Measurements from ENCODE around the gene CSMD2.

Gene CSMD2

DNA sequence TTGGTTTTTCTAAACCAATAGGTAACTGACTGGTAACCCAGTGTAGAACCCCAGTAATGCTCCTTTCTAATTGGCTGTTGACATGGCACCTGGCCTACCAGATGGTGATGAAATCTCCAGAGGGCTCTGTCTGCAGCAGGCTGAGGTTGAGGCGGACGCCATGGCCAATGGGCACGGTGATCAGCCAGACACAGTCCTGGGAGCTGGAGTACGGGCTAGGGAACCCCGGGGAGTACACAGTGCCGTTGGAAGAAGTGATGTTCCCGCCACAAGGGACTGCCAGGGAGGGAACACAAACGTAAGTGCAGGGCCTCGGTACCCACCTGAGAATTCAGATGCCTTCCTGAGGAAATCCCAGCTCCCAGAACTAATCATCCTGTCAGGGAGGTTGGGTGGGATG is 562.8 kb downstream of the CSMD2 start:
- DNase-seq (ENCODE audit: low spot score in 2 of 2) (no peak), ATAC-seq (ENCODE audit: low read depth) (no peak)
- H3K36me3 Mint-ChIP-seq = no peaks in the 10 kb centered on the region
- no peak overlapping the region for H3K4me3 Mint-ChIP-seq
- no peaks in the 10 kb centered on the region for H3K4me1 Mint-ChIP-seq
- no peaks in the 10 kb centered on the region for H3K9me3 Mint-ChIP-seq
- no peak overlapping the region for H3K27ac Mint-ChIP-seq
- peaks cover 11% of the 10 kb centered on the region for H3K27me3 Mint-ChIP-seq

DNA sequence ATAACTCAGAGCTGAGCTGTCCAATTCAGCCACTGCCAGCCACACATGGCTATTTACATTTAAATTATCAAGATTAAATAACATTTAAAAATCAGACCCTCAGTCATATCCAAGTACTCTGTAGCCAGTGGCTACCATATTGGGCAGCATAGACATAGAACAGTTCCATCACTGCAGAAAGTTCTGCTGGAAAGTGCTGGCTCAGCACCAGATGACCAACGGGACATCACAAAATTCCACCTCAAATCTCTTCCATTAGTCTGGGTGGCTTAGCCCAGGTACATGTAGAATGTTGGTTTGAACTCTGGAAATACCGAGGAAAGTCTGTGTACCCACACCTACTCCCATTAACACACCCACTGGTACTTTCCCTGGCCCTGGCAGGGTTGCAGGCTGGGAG is 563.3 kb downstream of the CSMD2 start:
- no peaks in the 10 kb centered on the region for H3K4me1 Mint-ChIP-seq
- H3K27ac Mint-ChIP-seq = no peak overlapping the region
- no peaks in the 10 kb centered on the region for H3K36me3 Mint-ChIP-seq
- DNase-seq (ENCODE audit: low spot score in 2 of 2) (no peak), ATAC-seq (ENCODE audit: low read depth) (no peak)
- H3K9me3 Mint-ChIP-seq = no peaks in the 10 kb centered on the region
- no peak overlapping the region for H3K4me3 Mint-ChIP-seq
- peaks cover 13% of the 10 kb centered on the region for H3K27me3 Mint-ChIP-seq

DNA sequence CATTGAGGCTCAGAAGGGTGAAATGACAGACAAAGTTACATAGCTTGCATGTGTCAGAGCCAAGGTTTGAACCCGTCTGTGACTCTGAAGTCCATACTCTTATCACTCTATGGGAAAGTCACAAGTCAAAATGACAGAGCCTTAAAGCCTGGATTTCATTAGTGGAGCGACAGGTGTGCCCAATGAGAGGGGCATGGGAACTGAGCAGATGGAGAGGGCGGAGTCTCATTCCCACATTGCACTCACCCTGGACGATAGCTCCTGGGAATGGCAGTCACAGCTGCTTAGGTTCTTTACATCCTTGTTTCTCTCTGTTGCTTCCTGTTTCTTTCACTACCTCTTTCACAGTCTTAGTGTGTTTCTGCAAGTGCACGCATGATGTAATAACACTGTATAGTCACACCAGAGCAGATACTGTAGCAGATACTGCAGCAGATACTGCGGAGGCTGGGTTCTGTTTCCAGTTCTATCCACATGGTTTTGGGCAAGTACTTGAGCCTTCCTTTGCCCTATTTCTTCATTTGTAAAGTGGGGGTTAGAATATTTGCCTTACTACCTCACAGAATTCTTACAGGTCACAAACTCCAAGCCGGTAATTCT is 565.4 kb downstream of the CSMD2 start:
- no peak overlapping the region for H3K4me3 Mint-ChIP-seq
- DNase-seq (ENCODE audit: low spot score in 2 of 2) (no peak), ATAC-seq (ENCODE audit: low read depth) (no peak)
- H3K9me3 Mint-ChIP-seq = no peaks in the 10 kb centered on the region
- H3K36me3 Mint-ChIP-seq = no peaks in the 10 kb centered on the region
- no peaks in the 10 kb centered on the region for H3K4me1 Mint-ChIP-seq
- H3K27me3 Mint-ChIP-seq = peaks cover 19% of the 10 kb centered on the region
- no peak overlapping the region for H3K27ac Mint-ChIP-seq

DNA sequence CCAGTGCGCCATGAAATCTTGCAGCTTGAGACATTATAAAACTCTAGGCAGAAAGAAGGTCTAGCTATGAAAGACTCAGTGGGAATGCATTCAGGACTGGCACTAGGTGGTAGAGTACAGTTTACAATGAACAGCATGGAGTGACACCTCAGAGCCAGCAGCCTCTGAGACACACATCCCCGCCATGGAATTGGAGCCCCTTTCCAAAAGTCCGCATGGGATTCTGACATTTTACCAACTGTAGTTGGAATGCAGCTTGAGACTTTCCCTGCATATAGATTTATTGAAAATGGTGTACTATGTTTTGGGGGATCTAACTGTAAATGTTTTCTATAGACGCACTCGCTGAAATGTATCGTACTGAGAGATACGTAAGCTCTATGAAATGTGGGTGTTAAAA is 576.3 kb downstream of the CSMD2 start:
- DNase-seq (ENCODE audit: low spot score in 2 of 2) (no peak), ATAC-seq (ENCODE audit: low read depth) (no peak)
- H3K27me3 Mint-ChIP-seq = peaks cover 2% of the 10 kb centered on the region
- H3K4me3 Mint-ChIP-seq = no peak overlapping the region
- H3K4me1 Mint-ChIP-seq = no peaks in the 10 kb centered on the region
- H3K36me3 Mint-ChIP-seq = no peaks in the 10 kb centered on the region
- no peak overlapping the region for H3K27ac Mint-ChIP-seq
- no peaks in the 10 kb centered on the region for H3K9me3 Mint-ChIP-seq

DNA sequence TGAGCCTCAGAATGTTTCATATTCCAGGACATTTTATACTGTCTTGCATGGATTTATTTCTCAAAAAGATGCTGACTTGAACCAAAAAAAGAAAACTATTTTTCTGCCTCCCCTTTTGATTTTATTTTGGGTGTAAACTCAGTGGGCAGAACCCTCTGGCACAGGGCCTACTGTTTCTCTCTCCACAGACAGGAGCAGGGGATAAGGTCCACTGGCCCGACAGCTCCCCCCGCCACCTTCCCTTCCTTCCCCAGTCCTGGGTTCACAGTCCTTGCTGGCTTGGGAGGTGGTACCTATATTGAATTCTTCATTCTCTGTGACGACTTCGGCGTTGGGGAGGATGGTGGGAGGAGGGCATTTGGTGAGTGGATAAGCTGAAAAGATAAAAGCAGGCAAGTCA is 578.2 kb downstream of the CSMD2 start:
- DNase-seq (ENCODE audit: low spot score in 2 of 2) (no peak), ATAC-seq (ENCODE audit: low read depth) (no peak)
- Mint-ChIP-seq H3K4me3 (no peak overlapping the region), H3K36me3 (no peaks in the 10 kb centered on the region), H3K9me3 (no peaks in the 10 kb centered on the region), H3K27me3 (peaks cover 2% of the 10 kb centered on the region), H3K27ac (no peak overlapping the region), H3K4me1 (no peaks in the 10 kb centered on the region)

DNA sequence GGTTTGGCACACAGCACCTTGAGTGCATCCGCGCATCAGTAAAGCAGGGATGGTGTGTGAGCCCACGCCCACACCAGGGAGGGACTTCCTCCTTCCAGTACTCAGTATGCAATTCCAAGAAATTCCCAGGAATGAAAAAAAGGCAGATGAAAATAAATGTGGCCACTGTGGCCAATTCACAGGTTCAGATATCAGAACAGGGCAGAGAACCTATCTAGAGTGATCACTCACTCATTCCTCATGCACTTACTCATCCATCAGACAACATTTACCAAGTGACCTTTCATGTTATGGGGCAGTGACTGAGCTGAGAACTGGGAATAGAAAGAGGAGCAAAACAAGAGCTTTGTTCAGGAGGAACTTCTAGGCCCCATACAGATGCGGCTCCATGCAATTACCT is 578.9 kb downstream of the CSMD2 start:
- no peaks in the 10 kb centered on the region for H3K9me3 Mint-ChIP-seq
- no peak overlapping the region for H3K27ac Mint-ChIP-seq
- H3K4me3 Mint-ChIP-seq = no peak overlapping the region
- peaks cover 2% of the 10 kb centered on the region for H3K27me3 Mint-ChIP-seq
- no peaks in the 10 kb centered on the region for H3K4me1 Mint-ChIP-seq
- no peaks in the 10 kb centered on the region for H3K36me3 Mint-ChIP-seq
- DNase-seq (ENCODE audit: low spot score in 2 of 2) = no peak
- ATAC-seq (ENCODE audit: low read depth) = no peak

DNA sequence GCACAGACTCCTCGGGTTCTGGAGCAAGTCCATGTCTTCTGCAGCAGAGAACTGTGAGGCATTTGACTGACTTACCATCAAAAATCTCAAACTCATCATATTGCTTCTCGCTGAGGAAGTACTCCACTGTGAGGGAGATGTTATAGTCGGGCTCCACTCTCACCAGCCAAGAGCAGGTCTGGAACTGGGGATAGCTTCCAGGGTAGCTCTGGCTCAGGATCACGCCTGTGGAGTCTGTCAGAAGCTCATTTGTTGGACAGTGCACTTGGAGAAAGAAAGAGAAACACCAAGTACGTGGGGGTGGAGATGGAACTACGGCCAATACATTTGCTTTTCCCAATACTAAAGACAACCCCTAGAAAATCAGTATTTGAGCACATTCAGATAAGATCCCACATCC is 581.5 kb downstream of the CSMD2 start:
- Mint-ChIP-seq H3K36me3 (no peaks in the 10 kb centered on the region), H3K4me3 (no peak overlapping the region), H3K9me3 (no peaks in the 10 kb centered on the region), H3K27ac (no peak overlapping the region), H3K4me1 (no peaks in the 10 kb centered on the region), H3K27me3 (peaks cover 5% of the 10 kb centered on the region)
- ATAC-seq (ENCODE audit: low read depth) = no peak
- no peak for DNase-seq (ENCODE audit: low spot score in 2 of 2)

DNA sequence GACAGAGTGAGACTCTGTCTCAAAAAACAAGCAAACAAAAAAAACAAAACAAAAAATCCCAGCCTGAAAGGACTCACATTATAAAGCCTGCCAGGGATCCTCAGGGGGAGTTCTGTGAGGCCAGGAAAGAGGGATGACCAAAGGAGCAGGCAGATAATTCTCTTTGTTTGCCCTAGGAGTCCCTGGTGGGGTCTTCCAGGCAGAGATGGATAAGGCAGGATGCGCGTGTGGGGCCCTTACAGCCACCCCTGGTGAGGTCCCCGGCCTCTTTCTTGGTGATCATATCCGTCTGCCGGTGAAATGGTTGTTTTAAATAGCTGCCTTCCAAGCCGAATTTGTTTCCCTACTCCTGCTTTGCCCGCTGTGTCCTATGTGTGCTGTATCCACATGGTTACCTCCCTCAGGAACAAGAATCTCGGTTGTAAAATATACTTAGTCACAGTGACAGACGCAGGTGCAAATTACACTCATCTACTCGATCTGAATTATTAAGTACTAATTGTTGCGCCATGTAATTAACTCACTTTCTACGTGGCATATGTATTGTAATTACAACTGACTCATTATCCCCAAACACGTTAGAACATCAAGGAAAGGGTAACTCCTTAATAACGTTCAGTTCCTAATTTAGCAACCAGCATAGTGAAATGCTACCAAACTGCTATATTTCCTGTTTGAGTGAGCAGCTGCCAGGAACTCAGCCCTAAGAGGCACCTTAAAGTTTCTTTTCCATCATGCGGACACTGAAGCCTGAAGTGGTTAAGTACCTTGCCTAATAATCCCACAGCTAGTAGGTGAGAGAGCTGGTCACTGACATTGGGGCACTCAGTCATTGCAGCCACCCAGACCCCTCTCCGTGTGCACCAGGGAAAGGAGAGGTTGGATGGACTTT is 586.2 kb downstream of the CSMD2 start:
- H3K9me3 Mint-ChIP-seq = no peaks in the 10 kb centered on the region
- H3K4me3 Mint-ChIP-seq = no peak overlapping the region

DNA sequence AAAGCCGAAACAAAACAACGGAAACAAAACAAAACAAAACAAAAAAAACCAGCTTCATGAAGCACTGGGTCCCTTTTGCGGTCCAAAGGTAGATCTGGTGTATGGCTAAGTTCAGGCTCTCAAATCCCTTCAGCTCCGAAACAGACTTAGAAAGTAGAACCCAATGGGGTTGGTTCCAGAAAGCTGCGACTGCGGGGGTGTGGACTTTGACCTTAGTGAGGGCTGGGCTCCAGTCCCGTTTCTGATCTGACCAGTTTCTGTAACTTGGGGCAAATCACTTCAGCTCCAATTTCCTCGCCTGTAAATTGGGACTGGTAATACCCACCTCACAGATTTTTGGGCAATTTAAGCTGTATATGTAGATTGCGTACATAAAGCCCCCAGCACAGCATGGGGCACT is 587.4 kb downstream of the CSMD2 start:
- no peaks in the 10 kb centered on the region for H3K4me1 Mint-ChIP-seq

More for the DNA sequence above, 586.2 kb downstream of the CSMD2 start:
- Mint-ChIP-seq H3K27me3 (peaks cover 17% of the 10 kb centered on the region), H3K27ac (no peak overlapping the region), H3K4me1 (no peaks in the 10 kb centered on the region), H3K36me3 (no peaks in the 10 kb centered on the region)
- ATAC-seq (ENCODE audit: low read depth) (no peak), DNase-seq (ENCODE audit: low spot score in 2 of 2) (no peak)

DNA sequence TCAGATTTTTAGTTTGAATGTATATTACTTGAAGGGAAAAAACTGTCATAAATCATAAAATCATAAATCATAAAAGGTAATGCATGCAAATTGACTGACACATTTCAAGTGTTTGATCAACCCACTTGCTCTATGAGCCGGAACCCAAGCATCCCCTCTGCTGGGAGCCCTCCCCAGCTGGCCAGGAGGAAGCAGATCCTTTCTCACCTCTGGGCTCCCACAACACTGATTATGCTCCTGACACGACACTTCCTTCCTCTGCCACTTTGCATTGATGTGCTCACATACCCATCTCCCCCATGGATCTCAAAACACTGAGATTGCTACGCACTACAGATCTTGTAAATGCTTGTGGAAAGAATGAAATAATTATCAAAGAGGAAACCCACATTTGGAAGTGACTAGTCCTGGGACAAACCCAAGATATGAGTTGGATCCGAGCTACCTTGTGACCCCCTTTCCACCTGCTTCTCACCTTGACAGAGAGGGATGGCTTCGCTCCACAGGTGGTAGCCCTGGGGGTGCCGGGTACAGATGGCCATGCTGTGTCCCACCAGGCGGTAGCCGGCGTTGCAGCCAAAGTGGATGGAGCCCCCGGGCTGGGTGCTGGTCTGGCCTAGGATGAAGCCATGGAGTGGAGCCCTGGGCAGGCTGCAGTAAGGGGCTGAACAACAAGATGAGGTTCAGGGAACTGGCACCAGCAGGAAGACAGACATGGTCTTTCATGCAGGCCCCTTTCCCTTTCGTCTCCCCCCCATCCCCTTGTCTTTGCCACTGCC is 588.0 kb downstream of the CSMD2 start:
- no peak overlapping the region for H3K27ac Mint-ChIP-seq
- no peak overlapping the region for H3K4me3 Mint-ChIP-seq
- no peak for DNase-seq (ENCODE audit: low spot score in 2 of 2)
- no peak for ATAC-seq (ENCODE audit: low read depth)
- H3K27me3 Mint-ChIP-seq = peaks cover 20% of the 10 kb centered on the region
- no peaks in the 10 kb centered on the region for H3K9me3 Mint-ChIP-seq
- no peaks in the 10 kb centered on the region for H3K4me1 Mint-ChIP-seq
- no peaks in the 10 kb centered on the region for H3K36me3 Mint-ChIP-seq

More for the DNA sequence above, 587.4 kb downstream of the CSMD2 start:
- H3K4me3 Mint-ChIP-seq = no peak overlapping the region
- H3K27me3 Mint-ChIP-seq = peaks cover 17% of the 10 kb centered on the region
- no peaks in the 10 kb centered on the region for H3K36me3 Mint-ChIP-seq
- DNase-seq (ENCODE audit: low spot score in 2 of 2) = no peak
- H3K27ac Mint-ChIP-seq = no peak overlapping the region
- no peak for ATAC-seq (ENCODE audit: low read depth)
- H3K9me3 Mint-ChIP-seq = no peaks in the 10 kb centered on the region

DNA sequence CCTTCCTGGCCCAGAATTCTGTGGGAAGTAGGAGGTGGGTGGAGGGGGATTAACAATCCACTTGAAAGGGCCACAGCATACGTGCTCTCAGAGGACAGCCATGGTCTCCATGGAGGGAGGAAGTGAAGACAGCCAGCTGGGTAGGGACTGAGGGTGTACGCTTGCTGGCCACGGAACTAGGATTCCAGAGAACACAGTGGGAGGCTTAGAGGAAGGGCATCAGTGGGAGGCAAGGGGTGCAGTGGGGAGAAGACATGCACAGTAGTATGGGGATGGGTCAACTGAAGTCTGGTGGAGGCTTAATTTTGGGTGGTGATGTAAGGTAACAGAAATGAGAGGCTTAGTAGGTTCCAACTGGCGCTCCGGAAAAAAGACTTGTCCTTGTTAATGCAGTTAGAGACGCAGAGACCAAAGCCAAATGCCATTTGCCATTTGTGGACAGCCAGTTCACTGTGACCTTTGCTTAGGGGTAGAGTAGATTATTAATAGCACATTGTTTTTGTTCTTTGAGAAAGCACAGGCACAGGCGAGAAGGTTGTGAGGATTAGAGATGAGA is 589.6 kb downstream of the CSMD2 start:
- H3K4me3 Mint-ChIP-seq = no peak overlapping the region
- peaks cover 21% of the 10 kb centered on the region for H3K27me3 Mint-ChIP-seq
- H3K9me3 Mint-ChIP-seq = no peaks in the 10 kb centered on the region
- H3K27ac Mint-ChIP-seq = no peak overlapping the region
- H3K36me3 Mint-ChIP-seq = no peaks in the 10 kb centered on the region
- H3K4me1 Mint-ChIP-seq = no peaks in the 10 kb centered on the region
- DNase-seq (ENCODE audit: low spot score in 2 of 2) (no peak), ATAC-seq (ENCODE audit: low read depth) (no peak)

DNA sequence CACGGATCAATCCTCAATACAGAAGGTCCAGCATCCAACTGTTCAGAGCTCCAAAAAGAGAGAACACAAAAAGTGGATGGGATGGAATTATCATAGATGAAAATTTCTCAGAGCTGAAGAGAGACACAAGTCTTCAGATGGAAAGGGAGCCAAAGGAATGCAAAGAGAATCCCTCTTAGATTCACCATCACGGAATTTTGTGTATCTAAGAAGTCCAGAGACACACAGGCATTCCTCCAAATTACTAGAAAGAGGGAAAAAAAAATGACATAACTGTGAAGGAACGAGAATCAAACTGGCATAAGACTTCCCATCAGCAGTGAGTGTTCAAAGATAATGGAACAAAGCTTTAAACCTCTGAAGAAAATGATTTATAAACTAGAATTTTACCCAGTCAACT is 591.4 kb downstream of the CSMD2 start:
- no peak for DNase-seq (ENCODE audit: low spot score in 2 of 2)
- peaks cover 18% of the 10 kb centered on the region for H3K27me3 Mint-ChIP-seq
- no peak overlapping the region for H3K4me3 Mint-ChIP-seq

DNA sequence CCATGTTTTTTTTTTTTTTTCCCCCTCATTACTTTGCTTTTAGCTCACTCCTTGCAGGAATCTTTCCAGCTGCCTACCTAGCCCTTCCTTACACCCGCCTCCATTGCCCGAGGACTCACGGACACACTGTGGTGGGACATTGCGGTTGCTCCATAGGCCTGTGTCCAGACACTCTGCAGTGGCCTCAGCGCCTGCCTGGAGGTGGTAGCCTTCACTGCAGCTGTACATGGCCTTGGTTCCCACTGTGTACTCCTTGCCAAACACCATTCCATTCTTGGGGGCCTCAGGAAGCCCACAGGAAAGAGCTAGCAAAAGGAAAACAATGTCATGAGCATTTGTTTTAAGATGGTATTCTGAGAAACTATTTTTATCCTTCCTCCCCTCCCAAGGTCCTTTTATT is 592.6 kb downstream of the CSMD2 start:
- Mint-ChIP-seq H3K27me3 (peaks cover 18% of the 10 kb centered on the region), H3K27ac (no peak overlapping the region), H3K9me3 (no peaks in the 10 kb centered on the region), H3K36me3 (no peaks in the 10 kb centered on the region), H3K4me1 (no peaks in the 10 kb centered on the region), H3K4me3 (no peak overlapping the region)
- DNase-seq (ENCODE audit: low spot score in 2 of 2) = no peak
- ATAC-seq (ENCODE audit: low read depth) = no peak

More for the DNA sequence above, 591.4 kb downstream of the CSMD2 start:
- ATAC-seq (ENCODE audit: low read depth) = no peak
- Mint-ChIP-seq H3K9me3 (no peaks in the 10 kb centered on the region), H3K27ac (no peak overlapping the region), H3K4me1 (no peaks in the 10 kb centered on the region), H3K36me3 (no peaks in the 10 kb centered on the region)

DNA sequence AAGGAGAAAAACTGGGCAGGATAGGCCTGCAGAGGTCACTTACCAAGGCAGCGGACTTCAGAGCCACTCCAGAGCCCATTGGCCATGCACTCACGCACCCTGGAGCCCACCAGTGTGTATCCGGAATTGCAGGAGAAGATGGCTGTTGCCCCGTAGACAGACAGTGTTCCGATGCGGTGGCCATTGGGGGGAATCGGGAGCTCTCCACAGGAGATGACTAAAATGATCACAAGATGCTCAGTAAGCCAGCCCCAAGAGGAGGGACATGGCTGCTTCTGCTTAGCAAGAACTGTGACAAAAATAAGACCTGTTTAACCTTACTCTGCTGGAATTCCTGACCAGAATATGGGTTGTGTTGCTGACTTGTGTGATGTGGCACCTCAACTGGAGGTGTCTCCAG is 595.7 kb downstream of the CSMD2 start:
- Mint-ChIP-seq H3K27me3 (peaks cover 6% of the 10 kb centered on the region), H3K9me3 (peaks cover 3% of the 10 kb centered on the region), H3K36me3 (no peaks in the 10 kb centered on the region), H3K4me1 (no peaks in the 10 kb centered on the region), H3K27ac (no peak overlapping the region), H3K4me3 (no peak overlapping the region)
- ATAC-seq (ENCODE audit: low read depth) (no peak), DNase-seq (ENCODE audit: low spot score in 2 of 2) (no peak)

Data from memory B cell (primary cell).